HCT116 (cell line): ENCODE results near the gene SAMD9L. TPM values are rescaled to one million over a fixed set of nuclear protein-coding genes. Genes with fewer than 3 reads are reported as not detected.

ENCODE experiments used
- ATAC-seq: fragments of 200-7000 bp; cut with Tn5 transposase; 2 replicates; pipeline ENCODE4 v1.9.1; 2020; ENCODE audit warnings: mild to moderate bottlenecking, moderate library complexity
- BruUV-seq: library from RNA; stranded (reverse); fragments of 400-500 nt; replicated peaks from 2 replicates; lab custom pipeline; 2021; lab: Mats Ljungman, UMichigan
- CTCF ChIA-PET: fragments of 300-600 bp; sonication (Branson Sonifier 250); formaldehyde crosslinking; loops from one replicate; lab custom pipeline; 2021; ENCODE audit warnings: antibody characterized with exemption; lab: Charles Lee
- POLR2A ChIA-PET: fragments of 300-600, 350-600 bp; sonication (Branson Sonifier 250); formaldehyde crosslinking; loops from one replicate; lab custom pipeline; 2021; ENCODE audit warnings: antibody characterized with exemption; lab: Charles Lee
- RAD21 ChIA-PET, 2 experiments: fragments of 300-600 bp; sonication (Branson Sonifier 250); formaldehyde crosslinking; loops; one replicate each; lab custom pipeline; 2023; ENCODE audit warnings: low total read pairs in 2 of 2; ENCODE audit not compliant: uncharacterized antibody in 2 of 2, unreplicated experiment in 2 of 2, low non-redundant PET in 1 of 2; lab: Charles Lee
- DNase-seq: peaks from one replicate; pipeline ENCODE4 v3.0.0-alpha.2; 2010; ENCODE audit warnings: low read depth, low spot score
- H2AFZ ChIP-seq: fragments of 200-600 bp; shearing (Covaris generic), sonication (generic); 2 replicates; pipeline ENCODE4 v1.6.1; 2017; ENCODE audit warnings: low read depth, mixed run types, mixed read lengths, antibody characterized with exemption, low read length; ENCODE audit not compliant: poor library complexity, severe bottlenecking
- H3K27ac ChIP-seq: 2 replicates; pipeline ENCODE4 v1.5.1; 2012; ENCODE audit warnings: low read depth, low read length
- H3K27me3 ChIP-seq: fragments of 200-600 bp; sonication (generic); 2 replicates; pipeline ENCODE4 v1.6.1; 2016; ENCODE audit warnings: mixed run types, low read length, mixed read lengths; ENCODE audit not compliant: insufficient read depth
- H3K36me3 ChIP-seq, 2 experiments: fragments of 200-500 bp in 1 of 2; fragments of 200-600 bp in 1 of 2; sonication (Bioruptor generic) in 1 of 2; sonication (generic) in 1 of 2; 2 replicates each; pipeline versions ENCODE4 v1.5.1 to v1.6.1; 2014 to 2016; ENCODE audit warnings: low read length in 2 of 2, inconsistent platforms in 1 of 2, mixed read lengths in 1 of 2, mixed run types in 1 of 2; ENCODE audit not compliant: insufficient read depth in 2 of 2, control insufficient read depth in 1 of 2
- H3K4me1 ChIP-seq, 2 experiments: fragments of 200-600 bp in 1 of 2; sonication (generic) in 1 of 2; 2 replicates each; pipeline versions ENCODE4 v1.5.1 to v1.6.1; 2012 to 2017; ENCODE audit warnings: low read length in 2 of 2, inconsistent platforms in 1 of 2, mild to moderate bottlenecking in 1 of 2, mixed read lengths in 1 of 2, mixed run types in 1 of 2, moderate library complexity in 1 of 2; ENCODE audit not compliant: insufficient read depth in 2 of 2, control insufficient read depth in 1 of 2
- H3K4me2 ChIP-seq: fragments of 200-600 bp; sonication (generic); 2 replicates; pipeline ENCODE4 v1.6.1; 2017; ENCODE audit warnings: mixed run types, low read length, mixed read lengths
- H3K4me3 ChIP-seq, 2 experiments: fragments of 200-600 bp in 1 of 2; sonication (generic) in 1 of 2; replicated peaks in 1 of 2; 2 replicates each; pipeline ENCODE4 v1.5.1; 2011 to 2016; ENCODE audit warnings: low read length in 2 of 2, control low read depth in 1 of 2, low read depth in 1 of 2, mild to moderate bottlenecking in 1 of 2, mixed read lengths in 1 of 2, mixed run types in 1 of 2
- H3K79me2 ChIP-seq: fragments of 200-600 bp; sonication (generic); 2 replicates; pipeline ENCODE4 v1.6.1; 2017; ENCODE audit warnings: mild to moderate bottlenecking, mixed run types, low read length, moderate library complexity, mixed read lengths; ENCODE audit not compliant: insufficient read depth
- H3K9ac ChIP-seq: fragments of 200-600 bp; sonication (generic); 2 replicates; pipeline ENCODE4 v1.6.1; 2016; ENCODE audit warnings: low read length, mixed read lengths
- H3K9me2 ChIP-seq: fragments of 200-600 bp; sonication (generic), shearing (Covaris generic); 2 replicates; pipeline ENCODE4 v1.6.1; 2017; ENCODE audit warnings: mixed run types, mild to moderate bottlenecking, moderate library complexity; ENCODE audit not compliant: insufficient read depth
- H3K9me3 ChIP-seq, 2 experiments: fragments of 200-500 bp in 1 of 2; fragments of 200-600 bp in 1 of 2; sonication (Bioruptor generic) in 1 of 2; sonication (generic) in 1 of 2; 2 replicates each; pipeline ENCODE4 v1.6.1; 2014 to 2017; ENCODE audit warnings: low read length in 2 of 2, mixed read lengths in 2 of 2, inconsistent platforms in 1 of 2, low read depth in 1 of 2, mild to moderate bottlenecking in 1 of 2, mixed run types in 1 of 2, moderate library complexity in 1 of 2; ENCODE audit not compliant: control insufficient read depth in 1 of 2, insufficient read depth in 1 of 2
- H4K20me1 ChIP-seq: fragments of 200-600 bp; sonication (generic), shearing (Covaris generic); 2 replicates; pipeline ENCODE4 v1.6.1; 2017; ENCODE audit warnings: mixed run types, mild to moderate bottlenecking, moderate library complexity; ENCODE audit not compliant: insufficient read depth
- ATF3 ChIP-seq: IDR thresholded peaks from 2 replicates; pipeline ENCODE4 v1.6.1; 2012
- CEBPB ChIP-seq: IDR thresholded peaks from 2 replicates; pipeline ENCODE4 v1.6.1; 2012; ENCODE audit warnings: low read depth
- CTCF ChIP-seq, 3 experiments: fragments of 200-600 bp in 1 of 3; sonication (generic) in 1 of 3; IDR thresholded peaks in 2 of 3; conservative IDR thresholded peaks in 1 of 3; 2 replicates each; pipeline ENCODE4 v1.5.1; 2012 to 2017; ENCODE audit warnings: low read depth in 2 of 3, low read length in 2 of 3, antibody characterized with exemption in 1 of 3, borderline replicate concordance in 1 of 3, control low read depth in 1 of 3, mild to moderate bottlenecking in 1 of 3, mixed read lengths in 1 of 3, mixed run types in 1 of 3, moderate library complexity in 1 of 3; ENCODE audit not compliant: insufficient read depth in 1 of 3
- EGR1 ChIP-seq: IDR thresholded peaks from 2 replicates; pipeline ENCODE4 v1.6.1; 2012; ENCODE audit warnings: low read depth
- ELF1 ChIP-seq: IDR thresholded peaks from 2 replicates; pipeline ENCODE4 v1.6.1; 2012; ENCODE audit warnings: low read depth, borderline replicate concordance
- EZH2phosphoT487 ChIP-seq: fragments of 200-600 bp; IDR thresholded peaks from 2 replicates; pipeline ENCODE4 v1.6.1; 2018; ENCODE audit warnings: antibody characterized with exemption, borderline replicate concordance
- FOSL1 ChIP-seq: IDR thresholded peaks from 2 replicates; pipeline ENCODE4 v1.6.1; 2012; ENCODE audit warnings: low read depth
- JUND ChIP-seq: IDR thresholded peaks from 2 replicates; pipeline ENCODE4 v1.6.1; 2012
- MAX ChIP-seq: IDR thresholded peaks from 2 replicates; pipeline ENCODE4 v1.6.1; 2012
- POLR2A ChIP-seq: IDR thresholded peaks from 2 replicates; pipeline ENCODE4 v1.7.0; 2011; ENCODE audit warnings: borderline replicate concordance; ENCODE audit not compliant: insufficient read depth, insufficient read length; ENCODE audit errors: extremely low read depth
- POLR2AphosphoS5 ChIP-seq: IDR thresholded peaks from 2 replicates; pipeline ENCODE4 v1.6.1; 2011; ENCODE audit warnings: mild to moderate bottlenecking, low read depth, low read length, moderate library complexity
- RAD21 ChIP-seq: IDR thresholded peaks from 2 replicates; pipeline ENCODE4 v1.6.1; 2012; ENCODE audit warnings: low read depth, mild to moderate bottlenecking
- SIN3A ChIP-seq: IDR thresholded peaks from 2 replicates; pipeline ENCODE4 v1.6.1; 2012; ENCODE audit warnings: low read depth
- SP1 ChIP-seq: IDR thresholded peaks from 2 replicates; pipeline ENCODE4 v1.6.1; 2012; ENCODE audit warnings: low read depth
- SRF ChIP-seq: IDR thresholded peaks from 2 replicates; pipeline ENCODE4 v1.6.1; 2012; ENCODE audit warnings: low read depth
- TCF7L2 ChIP-seq: IDR thresholded peaks from 2 replicates; pipeline ENCODE4 v1.7.0; 2011; ENCODE audit warnings: borderline replicate concordance, inconsistent platforms; ENCODE audit not compliant: insufficient read depth, insufficient read length; ENCODE audit errors: extremely low read depth
- YY1 ChIP-seq: IDR thresholded peaks from 2 replicates; pipeline ENCODE4 v1.6.1; 2011; ENCODE audit warnings: low read length, low read depth, moderate library complexity, mild to moderate bottlenecking; ENCODE audit not compliant: insufficient replicate concordance; ENCODE audit errors: extremely low read depth
- ZBTB33 ChIP-seq: IDR thresholded peaks from 2 replicates; pipeline ENCODE4 v1.6.1; 2011; ENCODE audit warnings: mild to moderate bottlenecking, low read length, moderate library complexity; ENCODE audit not compliant: insufficient replicate concordance; ENCODE audit errors: extremely low read depth
- ZNF274 ChIP-seq: fragments of 200-500 bp; sonication (Bioruptor generic); IDR thresholded peaks from 2 replicates; pipeline ENCODE4 v1.6.1; 2014; ENCODE audit warnings: mild to moderate bottlenecking, low read depth, low read length, inconsistent platforms
- intact Hi-C: fragments of 100-400 bp; cut with micrococcal nuclease; formaldehyde crosslinking; loops from 2 replicates; pipeline ENCODE4 v1.10.0; 2022
- total RNA-seq: library from RNA; stranded (reverse); gene quantifications from one replicate; pipeline ENCODE4 v1.2.1, GENCODE V29; 2021; ENCODE audit not compliant: unreplicated experiment

The SAMD9L gene
- total RNA-seq, 1 experiment from 2014 or later, result 0.15 TPM

GRCh38 chr7:93147363-93147762 is 822 bp downstream of the SAMD9L start:
- Histone ChIP-seq H3K4me2 (no peak overlapping the region), H3K4me1 (no peaks in the 10 kb centered on the region), H3K36me3 (no peaks in the 10 kb centered on the region), H3K27ac (no peak overlapping the region), H2AFZ (no peak overlapping the region), H4K20me1 (no peaks in the 10 kb centered on the region), H3K27me3 (no peaks in the 10 kb centered on the region), H3K79me2 (no peaks in the 10 kb centered on the region), H3K4me3 (no peak overlapping the region), H3K9ac (no peak overlapping the region), H3K9me3 (no peaks in the 10 kb centered on the region), H3K9me2 (no peaks in the 10 kb centered on the region; the same call in 1 of the 2 replicates)
- BruUV-seq, result no TSS peak
- ChIA-PET POLR2A (no interaction called here), RAD21 (no interaction called here), CTCF (no interaction called here)
- ATAC-seq (no peak), DNase-seq (no peak)
- intact Hi-C loops, result no loop called here
- TF ChIP-seq MAX (no peak), ZBTB33 (no peak), RAD21 (no peak), CEBPB (no peak), ELF1 (no peak), EZH2phosphoT487 (no peak), SRF (no peak), ATF3 (no peak), FOSL1 (no peak), EGR1 (no peak), TCF7L2 (no peak), CTCF (IDR thresholded peaks at IDR 0.05 in 2 of 3, conservative IDR thresholded peaks at IDR 0.05 in 1 of 3; ENCODE audit: borderline replicate concordance in 1 of 3, insufficient read depth in 1 of 3, low read depth in 2 of 3, low read length in 2 of 3) (no peak), SP1 (no peak), YY1 (no peak), POLR2A (no peak), JUND (no peak), SIN3A (no peak), POLR2AphosphoS5 (no peak), ZNF274 (no peak)
